Kidney (tissue), 14 donors: ENCODE data around the gene ADARB2. TPM values are rescaled to one million over a fixed set of nuclear protein-coding genes. Genes with fewer than 3 reads are reported as not detected.

Source experiments
- DNase-seq, 5 donors: peaks; one replicate each; pipeline ENCODE4 v3.0.0-alpha.2; 2013 to 2020
- FAIRE-seq: peaks from 2 replicates; lab custom pipeline; 2012; peaks lifted over from hg19 to GRCh38; lab: Jason Lieb, UNC
- H3K27ac ChIP-seq, 2 donors: one replicate each; pipeline ENCODE4 v1.7.0; 2013; ENCODE audit warnings: low read depth in 2 of 2, low read length in 2 of 2, inconsistent platforms in 1 of 2
- H3K27me3 ChIP-seq: one replicate; pipeline ENCODE4 v1.7.1; 2013; ENCODE audit warnings: low read length, inconsistent platforms; ENCODE audit not compliant: control insufficient read depth, insufficient read depth
- H3K36me3 ChIP-seq, 3 donors: one replicate each; pipeline versions ENCODE4 v1.7.0 to v1.7.1; 2013; ENCODE audit warnings: low read length in 3 of 3, control low read depth in 1 of 3, inconsistent platforms in 1 of 3; ENCODE audit not compliant: insufficient read depth in 3 of 3, control insufficient read depth in 2 of 3
- H3K4me1 ChIP-seq, 3 donors: one replicate each; pipeline versions ENCODE4 v1.7.0 to v1.7.1; 2013; ENCODE audit warnings: low read length in 3 of 3, inconsistent platforms in 1 of 3, low read depth in 1 of 3; ENCODE audit not compliant: control insufficient read depth in 2 of 3, insufficient read depth in 2 of 3
- H3K4me3 ChIP-seq, 3 donors: one replicate each; pipeline versions ENCODE4 v1.7.0 to v1.8.1; 2013; ENCODE audit warnings: low read length in 3 of 3, control low read depth in 1 of 3, inconsistent platforms in 1 of 3
- H3K9ac ChIP-seq, 3 donors: one replicate each; pipeline versions ENCODE4 v1.7.0 to v1.7.1; 2013; ENCODE audit warnings: low read length in 3 of 3, control low read depth in 1 of 3, inconsistent platforms in 1 of 3
- H3K9me3 ChIP-seq, 3 donors: one replicate each; pipeline versions ENCODE4 v1.7.0 to v1.7.1; 2013; ENCODE audit warnings: low read length in 3 of 3, control low read depth in 1 of 3, inconsistent platforms in 1 of 3; ENCODE audit not compliant: control insufficient read depth in 2 of 3, insufficient read depth in 1 of 3
- intact Hi-C: fragments of 100-400 bp; cut with DNase I; formaldehyde crosslinking; loops from one replicate; pipeline ENCODE4 v1.11.1; 2022
- polyA plus RNA-seq: library from polyadenylated mRNA; stranded (reverse); fragments of 350-450 nt; fragmentation: Illumina TruSeq; extraction: RNeasy Lipid Tissue Mini Kit (QIAGEN cat#74804); gene quantifications from one replicate; pipeline ENCODE4 v1.2.3, GENCODE V29; 2014; ENCODE audit warnings: low read depth, low replicate concordance; ENCODE audit not compliant: insufficient read depth
- total RNA-seq: library from RNA; stranded (reverse); fragmentation: NEBNext Ultra II Directional; extraction: Animal tissue kit (Norgen Biotek cat#: 25700); gene quantifications from one replicate; pipeline ENCODE4 v1.2.1, GENCODE V29; 2021
- TF ChIP-seq, protein P1 (sequence below): IDR thresholded peaks from 3 replicates; pipeline ENCODE4 v1.5.1; 2012; ENCODE audit warnings: mild to moderate bottlenecking, moderate library complexity, borderline replicate concordance; ENCODE audit not compliant: insufficient read depth; ENCODE audit errors: extremely low read depth
- donor health status: control.
- donor health status: control.
- donor health status: control.
- donor health status: control.
- donor health status: control.
- donor health status: DM: yes; HTN: yes; CAD: no.
- donor health status: Normal renal cell carcinoma (clear cell type).

The ADARB2 gene
- total and polyA plus RNA-seq, 2 donors from 2014 or later, result 1.0 to 1.3 TPM

DNA sequence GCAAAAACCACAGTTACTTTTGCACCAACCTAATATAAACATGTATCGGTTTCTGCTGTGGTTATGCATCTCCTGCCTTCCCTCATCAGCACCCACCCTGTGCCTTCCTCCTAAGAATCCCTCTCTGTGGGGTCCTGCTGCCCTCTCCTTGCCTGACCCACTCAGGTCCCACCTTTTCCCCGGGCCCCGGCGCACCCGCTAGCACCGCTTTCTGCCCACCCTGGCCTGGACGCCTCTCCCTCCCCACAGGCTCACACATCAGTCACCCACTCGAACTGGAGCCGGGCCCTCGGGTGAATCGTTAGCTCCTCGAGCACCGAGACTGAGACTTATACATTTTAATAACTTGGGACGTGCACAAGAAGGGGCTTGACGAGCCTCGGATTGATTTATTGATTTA lies 110.5 kb downstream of the ADARB2 start:
- Histone ChIP-seq H3K36me3 (no peaks in the 10 kb centered on the region), H3K4me1 (no peaks in the 10 kb centered on the region), H3K4me3 (no peak overlapping the region), H3K9me3 (no peaks in the 10 kb centered on the region), H3K27me3 (no peaks in the 10 kb centered on the region), H3K9ac (no peak overlapping the region), H3K27ac (no peak overlapping the region)
- FAIRE-seq (no peak), DNase-seq (no peak)
- TF ChIP-seq, protein P1, sequence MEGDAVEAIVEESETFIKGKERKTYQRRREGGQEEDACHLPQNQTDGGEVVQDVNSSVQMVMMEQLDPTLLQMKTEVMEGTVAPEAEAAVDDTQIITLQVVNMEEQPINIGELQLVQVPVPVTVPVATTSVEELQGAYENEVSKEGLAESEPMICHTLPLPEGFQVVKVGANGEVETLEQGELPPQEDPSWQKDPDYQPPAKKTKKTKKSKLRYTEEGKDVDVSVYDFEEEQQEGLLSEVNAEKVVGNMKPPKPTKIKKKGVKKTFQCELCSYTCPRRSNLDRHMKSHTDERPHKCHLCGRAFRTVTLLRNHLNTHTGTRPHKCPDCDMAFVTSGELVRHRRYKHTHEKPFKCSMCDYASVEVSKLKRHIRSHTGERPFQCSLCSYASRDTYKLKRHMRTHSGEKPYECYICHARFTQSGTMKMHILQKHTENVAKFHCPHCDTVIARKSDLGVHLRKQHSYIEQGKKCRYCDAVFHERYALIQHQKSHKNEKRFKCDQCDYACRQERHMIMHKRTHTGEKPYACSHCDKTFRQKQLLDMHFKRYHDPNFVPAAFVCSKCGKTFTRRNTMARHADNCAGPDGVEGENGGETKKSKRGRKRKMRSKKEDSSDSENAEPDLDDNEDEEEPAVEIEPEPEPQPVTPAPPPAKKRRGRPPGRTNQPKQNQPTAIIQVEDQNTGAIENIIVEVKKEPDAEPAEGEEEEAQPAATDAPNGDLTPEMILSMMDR, result no peak
- intact Hi-C loops, result no loop called here

DNA sequence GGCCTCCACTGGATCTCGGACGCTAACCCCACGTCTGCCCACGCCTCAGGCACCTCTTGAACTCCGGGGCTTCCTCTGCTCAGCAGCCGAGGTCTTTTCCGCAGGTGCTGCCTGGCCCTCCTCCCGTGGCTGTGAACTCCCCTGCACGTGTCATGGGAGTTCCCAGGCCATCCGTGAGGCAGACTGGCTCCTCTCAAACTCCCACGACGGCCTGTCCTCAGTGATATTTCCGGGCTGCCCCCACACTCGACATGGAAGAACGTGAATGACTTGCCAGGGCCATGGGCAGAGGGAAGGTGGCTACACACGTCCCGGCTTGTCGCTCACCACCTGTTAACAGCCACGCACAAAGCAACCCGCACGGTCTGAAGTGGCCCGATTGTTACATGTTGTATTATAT lies 110.9 kb downstream of the ADARB2 start:
- TF ChIP-seq, protein P1, result no peak
- H3K9me3 ChIP-seq, result no peaks in the 10 kb centered on the region
- no peak overlapping the region for H3K9ac ChIP-seq
- H3K4me1 ChIP-seq, result no peaks in the 10 kb centered on the region
- H3K36me3 ChIP-seq, result no peaks in the 10 kb centered on the region
- H3K27ac ChIP-seq, result no peak overlapping the region
- intact Hi-C loops, result no loop called here
- H3K4me3 ChIP-seq, result no peak overlapping the region
- no peak for FAIRE-seq
- peak in 1 of 5 donors; percentile 62 for DNase-seq
- H3K27me3 ChIP-seq, result no peaks in the 10 kb centered on the region

DNA sequence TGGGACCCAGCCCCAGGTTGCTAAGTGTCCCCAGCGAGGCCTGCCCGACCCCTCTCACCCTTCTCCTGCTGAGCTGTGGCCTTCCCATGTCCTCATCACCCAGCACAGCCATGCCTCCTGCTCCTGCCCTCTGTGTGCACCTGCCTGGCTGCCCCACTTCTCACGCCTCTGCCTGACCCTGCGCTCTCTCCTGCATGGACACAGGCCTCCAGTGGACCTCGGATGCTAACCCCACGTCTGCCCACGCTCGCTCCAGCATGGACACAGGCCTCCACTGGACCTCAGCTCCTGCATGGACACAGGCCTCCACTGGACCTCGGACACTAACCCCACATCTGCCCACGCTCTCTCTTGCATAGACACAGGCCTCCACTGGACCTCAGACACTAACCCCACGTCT lies 111.6 kb downstream of the ADARB2 start:
- Histone ChIP-seq H3K27ac (no peak overlapping the region), H3K9me3 (no peaks in the 10 kb centered on the region), H3K36me3 (no peaks in the 10 kb centered on the region), H3K4me1 (no peaks in the 10 kb centered on the region), H3K9ac (no peak overlapping the region), H3K27me3 (no peaks in the 10 kb centered on the region), H3K4me3 (no peak overlapping the region)
- TF ChIP-seq, protein P1, result no peak
- FAIRE-seq (no peak), DNase-seq (no peak)
- intact Hi-C loops, result no loop called here

DNA sequence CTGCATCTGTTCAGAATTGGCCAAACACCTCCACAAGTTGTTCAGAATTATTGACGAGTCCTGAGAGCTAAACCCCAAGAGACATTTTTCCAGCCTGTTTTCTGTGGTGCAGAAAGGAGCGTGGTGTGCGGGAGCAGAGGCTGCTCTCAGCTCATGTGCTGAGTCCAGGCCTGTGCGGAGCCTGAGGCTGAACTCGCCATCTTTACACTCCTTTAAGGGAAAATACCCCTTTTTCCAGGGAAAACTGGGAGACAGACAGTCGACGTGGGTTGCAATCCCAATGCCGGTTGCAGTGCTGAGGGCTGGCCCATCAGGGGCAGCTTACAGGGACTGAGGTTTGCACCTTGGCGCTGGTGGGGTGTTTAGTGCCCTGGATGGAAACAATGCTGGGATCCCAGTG lies 112.2 kb downstream of the ADARB2 start:
- Histone ChIP-seq H3K36me3 (no peaks in the 10 kb centered on the region), H3K27me3 (no peaks in the 10 kb centered on the region), H3K4me1 (no peaks in the 10 kb centered on the region), H3K27ac (no peak overlapping the region), H3K9ac (no peak overlapping the region), H3K9me3 (no peaks in the 10 kb centered on the region), H3K4me3 (no peak overlapping the region)
- DNase-seq, result no peak
- intact Hi-C loops, result no loop called here
- TF ChIP-seq, protein P1, result no peak
- no peak for FAIRE-seq
